NT2/D1 (cell line): ENCODE data around the gene ADAMTS12.

ENCODE experiments used
- YY1 ChIP-seq: IDR thresholded peaks from 2 replicates; pipeline ENCODE4 v1.6.1; 2011; ENCODE audit not compliant: insufficient read length, insufficient read depth
- ZNF274 ChIP-seq: IDR thresholded peaks from 2 replicates; pipeline ENCODE4 v1.6.1; 2011; ENCODE audit warnings: mild to moderate bottlenecking, low read depth, low read length

DNA sequence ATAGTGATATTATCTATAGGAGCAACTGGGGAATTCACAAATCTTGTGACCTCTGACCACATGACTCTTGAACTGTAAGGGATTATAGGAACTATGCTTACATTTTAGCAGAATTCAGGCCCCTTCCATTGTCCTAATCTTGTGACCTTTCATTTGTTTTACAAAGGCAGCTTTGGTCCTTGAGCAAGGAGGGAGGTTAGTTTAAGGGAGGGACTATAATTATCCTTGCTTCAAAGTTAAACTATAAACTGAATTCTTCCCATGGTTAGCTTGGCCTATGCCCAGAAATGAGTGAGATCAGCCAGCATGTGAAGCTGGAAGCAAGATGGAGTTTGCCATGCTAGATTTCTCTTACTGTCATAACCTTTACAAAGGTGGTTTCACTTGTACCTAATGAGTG is 399.8 kb downstream of the ADAMTS12 start:
- TF ChIP-seq ZNF274 (no peak), YY1 (no peak)
